WERI-Rb-1 (cell line): ENCODE results near the gene CDC25B.
"Not testable (repeated sequence)": the region's sequence is repeated elsewhere in the genome, so short reads cannot be mapped to it uniquely, and the experiment has no call there.

Source experiments
- DNase-seq: peaks from one replicate; pipeline ENCODE4 v3.0.0-alpha.2; 2020
- H3K27ac ChIP-seq: fragments of 250-450 bp; sonication (Bioruptor Pico); 2 replicates; pipeline ENCODE4 v1.5.1; 2020; ENCODE audit warnings: mild to moderate bottlenecking, moderate library complexity
- H3K27me3 ChIP-seq: fragments of 250-450 bp; sonication (Bioruptor Pico); 2 replicates; pipeline ENCODE4 v1.5.1; 2021; ENCODE audit warnings: mild to moderate bottlenecking, low read depth, moderate library complexity; ENCODE audit not compliant: insufficient read depth, severe bottlenecking
- H3K36me3 ChIP-seq: fragments of 250-450 bp; sonication (Bioruptor Pico); 2 replicates; pipeline ENCODE4 v1.5.1; 2020; ENCODE audit warnings: mild to moderate bottlenecking, moderate library complexity
- H3K4me3 ChIP-seq: 2 replicates; pipeline ENCODE4 v1.5.1; 2011; ENCODE audit warnings: low read depth, mild to moderate bottlenecking, control low read depth, low read length
- H3K9me3 ChIP-seq: fragments of 250-450 bp; sonication (Bioruptor Pico); 2 replicates; pipeline ENCODE4 v1.5.1; 2021; ENCODE audit warnings: mild to moderate bottlenecking, moderate library complexity; ENCODE audit not compliant: severe bottlenecking
- TF ChIP-seq, protein P1 (sequence below): IDR thresholded peaks from 2 replicates; pipeline ENCODE4 v1.5.1; 2011; ENCODE audit warnings: low read depth, mild to moderate bottlenecking, control low read depth, inconsistent platforms, low read length

CDC25B gene

GRCh38 chr20:3828798-3829197 lies 32.7 kb downstream of the CDC25B start:
- Histone ChIP-seq H3K27me3 (no peaks in the 10 kb centered on the region), H3K27ac (no peak overlapping the region), H3K9me3 (no peaks in the 10 kb centered on the region), H3K4me3 (no peak overlapping the region), H3K36me3 (no peaks in the 10 kb centered on the region; the same call in 1 of the 2 replicates)
- DNase-seq: no peak
- TF ChIP-seq, protein P1, sequence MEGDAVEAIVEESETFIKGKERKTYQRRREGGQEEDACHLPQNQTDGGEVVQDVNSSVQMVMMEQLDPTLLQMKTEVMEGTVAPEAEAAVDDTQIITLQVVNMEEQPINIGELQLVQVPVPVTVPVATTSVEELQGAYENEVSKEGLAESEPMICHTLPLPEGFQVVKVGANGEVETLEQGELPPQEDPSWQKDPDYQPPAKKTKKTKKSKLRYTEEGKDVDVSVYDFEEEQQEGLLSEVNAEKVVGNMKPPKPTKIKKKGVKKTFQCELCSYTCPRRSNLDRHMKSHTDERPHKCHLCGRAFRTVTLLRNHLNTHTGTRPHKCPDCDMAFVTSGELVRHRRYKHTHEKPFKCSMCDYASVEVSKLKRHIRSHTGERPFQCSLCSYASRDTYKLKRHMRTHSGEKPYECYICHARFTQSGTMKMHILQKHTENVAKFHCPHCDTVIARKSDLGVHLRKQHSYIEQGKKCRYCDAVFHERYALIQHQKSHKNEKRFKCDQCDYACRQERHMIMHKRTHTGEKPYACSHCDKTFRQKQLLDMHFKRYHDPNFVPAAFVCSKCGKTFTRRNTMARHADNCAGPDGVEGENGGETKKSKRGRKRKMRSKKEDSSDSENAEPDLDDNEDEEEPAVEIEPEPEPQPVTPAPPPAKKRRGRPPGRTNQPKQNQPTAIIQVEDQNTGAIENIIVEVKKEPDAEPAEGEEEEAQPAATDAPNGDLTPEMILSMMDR: no peak

- not testable (repeated sequence) for H3K27me3 ChIP-seq, DNase-seq, H3K9me3 ChIP-seq, H3K27ac ChIP-seq, H3K36me3 ChIP-seq, H3K4me3 ChIP-seq
These were observed 33.8 kb downstream of the CDC25B start for GRCh38 chr20:3829891-3830290.

DNA sequence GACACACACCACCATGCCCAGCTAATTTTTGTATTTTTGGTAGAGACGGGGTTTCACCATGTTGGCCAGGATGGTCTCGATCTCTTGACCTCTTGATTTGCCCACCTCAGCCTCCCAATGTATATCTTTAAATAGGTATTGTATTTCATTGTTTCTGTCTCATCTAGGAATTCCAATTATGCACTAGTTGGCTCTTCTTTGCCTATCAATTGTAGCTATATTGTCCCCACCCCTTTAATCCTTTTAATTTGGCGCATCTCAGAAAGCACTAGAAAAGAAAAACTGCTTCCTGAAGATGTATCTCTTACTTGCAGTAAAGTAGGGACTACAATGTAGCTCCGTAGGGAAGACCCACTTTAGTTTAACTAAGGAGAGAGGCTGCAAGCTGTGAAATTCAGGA lies 40.0 kb downstream of the CDC25B start:
- no peak overlapping the region for H3K27ac ChIP-seq
- no peaks in the 10 kb centered on the region for H3K9me3 ChIP-seq
- no peaks in the 10 kb centered on the region for H3K36me3 ChIP-seq
- no peak overlapping the region for H3K4me3 ChIP-seq
- no peaks in the 10 kb centered on the region for H3K27me3 ChIP-seq
- DNase-seq: no peak
- TF ChIP-seq, protein P1: no peak

- TF ChIP-seq, protein P1: no peak
- H3K27ac ChIP-seq: no peak overlapping the region
- no peak overlapping the region for H3K4me3 ChIP-seq
- H3K9me3 ChIP-seq: no peaks in the 10 kb centered on the region
- DNase-seq: no peak
- no peaks in the 10 kb centered on the region for H3K36me3 ChIP-seq
- H3K27me3 ChIP-seq: no peaks in the 10 kb centered on the region
These were observed 43.2 kb downstream of the CDC25B start for GRCh38 chr20:3839328-3839727.

DNA sequence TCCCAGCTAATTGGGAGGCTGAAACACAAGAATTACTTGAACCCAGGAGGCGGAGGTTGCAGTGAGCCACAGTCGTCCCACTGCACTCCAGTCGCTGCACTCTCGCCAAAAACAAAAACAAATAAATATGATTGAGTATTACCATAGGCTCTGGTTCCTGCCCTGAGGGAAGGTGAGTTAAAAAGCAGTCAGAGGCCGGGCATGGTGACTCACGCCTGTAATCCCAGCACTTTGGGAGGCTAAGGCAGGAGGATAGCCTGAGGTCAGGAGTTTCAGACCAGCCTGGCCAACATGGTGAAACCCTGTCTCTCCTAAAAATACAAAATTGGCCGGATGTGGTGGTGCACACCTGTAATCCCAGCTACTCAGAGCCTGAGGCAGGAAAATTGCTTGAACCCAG lies 44.1 kb downstream of the CDC25B start:
- H3K27ac ChIP-seq, H3K36me3 ChIP-seq: not testable (repeated sequence)

GRCh38 chr20:3842348-3842930 lies 46.3 kb downstream of the CDC25B start:
- H3K4me3 ChIP-seq: no peak overlapping the region
- no peaks in the 10 kb centered on the region for H3K27me3 ChIP-seq
- no peaks in the 10 kb centered on the region for H3K36me3 ChIP-seq
- TF ChIP-seq, protein P1: no peak
- H3K9me3 ChIP-seq: no peaks in the 10 kb centered on the region
- DNase-seq: no peak
- no peak overlapping the region for H3K27ac ChIP-seq

More for the DNA sequence above, 44.1 kb downstream of the CDC25B start:
- H3K4me3 ChIP-seq, DNase-seq, H3K9me3 ChIP-seq, H3K27me3 ChIP-seq: not testable (repeated sequence)

DNA sequence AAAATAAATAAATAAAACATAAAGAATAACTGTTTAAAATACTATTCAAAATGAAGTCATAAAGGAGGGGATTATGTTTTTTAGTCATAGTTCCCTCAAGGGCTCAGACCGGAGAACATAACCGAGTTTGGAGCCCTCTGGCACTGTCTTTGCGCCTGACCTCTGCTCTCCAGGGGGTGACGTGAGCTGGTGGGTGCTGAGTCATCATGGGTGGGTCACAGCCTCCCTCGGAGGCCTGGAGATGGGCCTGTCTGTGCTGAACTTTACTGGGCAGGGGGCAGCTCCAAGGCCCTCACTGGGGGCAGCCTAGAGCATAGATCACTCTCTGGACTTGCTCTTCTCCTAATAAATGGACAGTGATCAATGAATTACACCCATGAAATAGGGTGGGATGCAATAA lies 47.4 kb downstream of the CDC25B start:
- Histone ChIP-seq H3K4me3 (no peak overlapping the region), H3K27ac (no peak overlapping the region), H3K36me3 (no peaks in the 10 kb centered on the region), H3K9me3 (no peaks in the 10 kb centered on the region), H3K27me3 (no peaks in the 10 kb centered on the region)
- TF ChIP-seq, protein P1: no peak
- DNase-seq: no peak

- not testable (repeated sequence) for DNase-seq, H3K9me3 ChIP-seq, H3K4me3 ChIP-seq, H3K27ac ChIP-seq, H3K27me3 ChIP-seq, H3K36me3 ChIP-seq
These were observed 48.0 kb downstream of the CDC25B start for GRCh38 chr20:3843990-3844619.
